ENCODE results near the gene TM9SF3.

DNA sequence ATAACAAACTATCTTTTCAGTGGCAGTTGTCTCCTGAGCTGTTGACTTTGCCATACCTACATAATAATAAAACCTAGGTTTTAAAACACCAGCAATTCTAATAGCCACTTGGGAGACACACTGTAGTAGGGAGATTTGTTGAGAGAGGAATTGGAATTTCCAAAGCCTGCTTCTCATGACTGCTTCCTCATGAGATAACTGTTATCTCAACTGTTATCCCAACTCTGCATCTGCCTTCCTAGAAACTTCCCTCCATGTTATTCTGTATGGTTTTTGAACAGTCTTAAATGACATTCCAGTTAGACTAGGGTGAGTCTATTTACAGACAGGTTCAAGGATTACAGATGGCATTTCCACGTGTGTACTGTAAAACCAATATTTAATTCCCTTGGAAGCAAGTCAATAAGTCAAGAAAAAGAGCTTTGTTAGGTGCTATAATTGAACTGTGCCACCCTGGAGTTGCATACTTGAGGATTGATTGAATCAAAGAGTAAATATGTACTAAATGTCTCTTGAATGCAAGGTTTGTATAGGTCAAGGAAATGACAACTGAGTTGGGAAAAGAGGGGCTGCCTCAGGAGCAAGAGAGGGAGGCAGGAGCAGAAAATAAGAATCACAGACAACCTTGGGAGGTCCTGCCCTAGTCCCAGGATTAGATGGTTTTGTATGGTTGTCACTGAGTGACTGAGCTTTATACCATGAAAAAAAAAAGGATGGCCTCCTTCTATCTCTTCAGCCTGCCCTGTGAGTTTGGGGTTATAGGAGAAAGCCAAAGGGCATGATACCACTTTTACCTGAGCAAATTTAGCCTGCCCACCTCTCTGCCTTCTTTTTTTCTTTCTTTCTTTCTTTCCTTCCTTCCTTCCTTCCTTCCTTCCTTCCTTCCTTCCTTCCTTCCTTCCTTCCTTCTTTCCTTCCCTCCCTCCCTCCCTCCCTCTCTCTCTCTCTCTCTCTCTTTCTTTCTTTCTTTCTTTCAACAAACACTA lies 9.9 kb upstream of the TM9SF3 start:
- TF ChIP-seq, protein P1, sequence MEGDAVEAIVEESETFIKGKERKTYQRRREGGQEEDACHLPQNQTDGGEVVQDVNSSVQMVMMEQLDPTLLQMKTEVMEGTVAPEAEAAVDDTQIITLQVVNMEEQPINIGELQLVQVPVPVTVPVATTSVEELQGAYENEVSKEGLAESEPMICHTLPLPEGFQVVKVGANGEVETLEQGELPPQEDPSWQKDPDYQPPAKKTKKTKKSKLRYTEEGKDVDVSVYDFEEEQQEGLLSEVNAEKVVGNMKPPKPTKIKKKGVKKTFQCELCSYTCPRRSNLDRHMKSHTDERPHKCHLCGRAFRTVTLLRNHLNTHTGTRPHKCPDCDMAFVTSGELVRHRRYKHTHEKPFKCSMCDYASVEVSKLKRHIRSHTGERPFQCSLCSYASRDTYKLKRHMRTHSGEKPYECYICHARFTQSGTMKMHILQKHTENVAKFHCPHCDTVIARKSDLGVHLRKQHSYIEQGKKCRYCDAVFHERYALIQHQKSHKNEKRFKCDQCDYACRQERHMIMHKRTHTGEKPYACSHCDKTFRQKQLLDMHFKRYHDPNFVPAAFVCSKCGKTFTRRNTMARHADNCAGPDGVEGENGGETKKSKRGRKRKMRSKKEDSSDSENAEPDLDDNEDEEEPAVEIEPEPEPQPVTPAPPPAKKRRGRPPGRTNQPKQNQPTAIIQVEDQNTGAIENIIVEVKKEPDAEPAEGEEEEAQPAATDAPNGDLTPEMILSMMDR (IDR thresholded peaks at IDR 0.05; ENCODE audit: insufficient read depth, low read length, poor library complexity, severe bottlenecking): no peak
- no peak for TF ChIP-seq EZH2phosphoT487 (conservative IDR thresholded peaks at IDR 0.05; ENCODE audit: low read length)
